Measurements from ENCODE around the gene LRRC8E. TPM values are rescaled to one million over a fixed set of nuclear protein-coding genes. Genes with fewer than 3 reads are reported as not detected.

Gene LRRC8E
- total and polyA plus RNA-seq, 2 of the 8 experiments (the other 6 are each of a cell fraction or from before 2014, with no cell fraction given): 2.7 to 2.9 TPM

GRCh38 chr19:7848779-7849457, 39.4 kb upstream of the LRRC8E start (continued):
- TF ChIP-seq SUZ12 (IDR thresholded peaks at IDR 0.05; ENCODE audit: low read length) (no peak), BRCA1 (IDR thresholded peaks at IDR 0.05; ENCODE audit: low read depth, low read length) (no peak)

All from H1 (cell line).